DMS79 (cell line): ENCODE results near the gene SREK1IP1.

ENCODE experiments used
- DNase-seq: peaks from one replicate; lab custom pipeline; 2025; lab: John Stamatoyannopoulos, UW

SREK1IP1 gene

GRCh38 chr5:64682608-64683007 lies 85.9 kb downstream of the SREK1IP1 start:
- no peak for DNase-seq

DNA sequence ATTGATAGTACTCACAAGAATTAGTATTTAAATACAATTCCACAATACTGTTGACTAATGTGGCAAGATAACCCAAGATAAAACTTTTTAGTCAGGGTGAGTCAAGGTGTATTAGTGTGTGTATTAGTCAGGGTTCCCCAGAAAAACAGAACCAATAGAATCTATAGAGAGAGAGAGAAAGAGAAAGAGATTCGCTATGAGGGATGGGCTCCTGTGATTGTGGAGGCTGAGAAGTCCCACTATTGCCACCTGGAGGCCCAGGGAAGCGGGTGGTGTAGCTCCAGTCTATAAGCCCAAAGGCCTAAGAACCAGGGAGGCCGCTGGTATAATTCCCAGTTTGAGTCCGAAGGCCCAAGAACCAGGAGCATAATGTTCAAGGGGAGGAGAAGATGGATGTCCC lies 88.2 kb downstream of the SREK1IP1 start:
- no peak for DNase-seq

- DNase-seq, result no peak
These were observed 90.1 kb downstream of the SREK1IP1 start for GRCh38 chr5:64678374-64678773.

- no peak for DNase-seq
These were observed 96.8 kb downstream of the SREK1IP1 start for GRCh38 chr5:64671678-64672077.

GRCh38 chr5:64670277-64670676 lies 98.2 kb downstream of the SREK1IP1 start:
- DNase-seq, result no peak
